ENCODE data around the gene CACHD1.

Gene CACHD1

GRCh38 chr1:64469977-64470664 lies at the start of gene CACHD1:
CACHD1 (plus strand) TSS chr1:64470129; CDS start chr1:64470745, 616 bp downstream.
- peak; percentile 39 to 67 for DNase-seq (ENCODE audit: low read depth in 2 of 2)

GRCh38 chr1:64421377-64421776 lies 48.6 kb upstream of the CACHD1 start:
- no peak for DNase-seq (ENCODE audit: low read depth in 2 of 2)

- no peak for DNase-seq (ENCODE audit: low read depth in 2 of 2)
Measured at GRCh38 chr1:64423526-64423925, 46.4 kb upstream of the CACHD1 start.

GRCh38 chr1:64424412-64424811 lies 45.5 kb upstream of the CACHD1 start:
- DNase-seq (ENCODE audit: low read depth in 2 of 2), result no peak

- DNase-seq (ENCODE audit: low read depth in 2 of 2), result no peak
Measured at GRCh38 chr1:64425521-64425920, 44.4 kb upstream of the CACHD1 start.

- no peak for DNase-seq (ENCODE audit: low read depth in 2 of 2)
Measured at GRCh38 chr1:64426681-64427080, 43.2 kb upstream of the CACHD1 start.

- no peak for DNase-seq (ENCODE audit: low read depth in 2 of 2)
Measured at GRCh38 chr1:64427879-64428278, 42.0 kb upstream of the CACHD1 start.

- no peak for DNase-seq (ENCODE audit: low read depth in 2 of 2)
Measured at GRCh38 chr1:64433308-64433707, 36.6 kb upstream of the CACHD1 start.

GRCh38 chr1:64433747-64434146 lies 36.2 kb upstream of the CACHD1 start:
- DNase-seq (ENCODE audit: low read depth in 2 of 2), result no peak

- DNase-seq (ENCODE audit: low read depth in 2 of 2), result no peak
Measured at GRCh38 chr1:64435000-64435399, 34.9 kb upstream of the CACHD1 start.

GRCh38 chr1:64437453-64437852 lies 32.5 kb upstream of the CACHD1 start:
- DNase-seq (ENCODE audit: low read depth in 2 of 2), result no peak

GRCh38 chr1:64440183-64440826 lies 29.6 kb upstream of the CACHD1 start:
- DNase-seq (ENCODE audit: low read depth in 2 of 2), result no peak

GRCh38 chr1:64451440-64451839 lies 18.5 kb upstream of the CACHD1 start:
- no peak for DNase-seq (ENCODE audit: low read depth in 2 of 2)

- no peak for DNase-seq (ENCODE audit: low read depth in 2 of 2)
Measured at GRCh38 chr1:64453688-64454087, 16.2 kb upstream of the CACHD1 start.

GRCh38 chr1:64458915-64459314 lies 11.0 kb upstream of the CACHD1 start:
- DNase-seq (ENCODE audit: low read depth in 2 of 2), result no peak

- DNase-seq (ENCODE audit: low read depth in 2 of 2), result no peak
Measured at GRCh38 chr1:64459743-64460142, 10.2 kb upstream of the CACHD1 start.

- DNase-seq (ENCODE audit: low read depth in 2 of 2), result no peak
Measured at GRCh38 chr1:64466033-64466432, 3.9 kb upstream of the CACHD1 start.

- no peak for DNase-seq (ENCODE audit: low read depth in 2 of 2)
Measured at GRCh38 chr1:64469116-64469976, 583 bp upstream of the CACHD1 start.

GRCh38 chr1:64470665-64471217 lies 812 bp downstream of the CACHD1 start:
- DNase-seq (ENCODE audit: low read depth in 2 of 2), result no peak

- DNase-seq (ENCODE audit: low read depth in 2 of 2), result no peak
Measured at GRCh38 chr1:64471218-64472039, 1.5 kb downstream of the CACHD1 start.

- DNase-seq (ENCODE audit: low read depth in 2 of 2), result no peak
Measured at GRCh38 chr1:64472040-64472376, 2.1 kb downstream of the CACHD1 start.

GRCh38 chr1:64472805-64473204 lies 2.9 kb downstream of the CACHD1 start:
- DNase-seq (ENCODE audit: low read depth in 2 of 2), result no peak

All from stimulated activated CD8-positive, alpha-beta memory T cell treated with anti-CD3 and anti-CD28 coated beads, Interleukin-7, amount 100 ng/mL, for 4 hours (primary cell).